GM12872 (cell line): ENCODE results near the gene HIVEP3.

Source experiments
- TF ChIP-seq, protein P1 (sequence below): IDR thresholded peaks from 3 replicates; pipeline ENCODE4 v1.5.1; 2011; ENCODE audit warnings: low read depth, mild to moderate bottlenecking, low read length, moderate library complexity; ENCODE audit not compliant: insufficient read depth

The HIVEP3 gene

GRCh38 chr1:41726292-41726691 lies 192.4 kb downstream of the HIVEP3 start:
- TF ChIP-seq, protein P1, sequence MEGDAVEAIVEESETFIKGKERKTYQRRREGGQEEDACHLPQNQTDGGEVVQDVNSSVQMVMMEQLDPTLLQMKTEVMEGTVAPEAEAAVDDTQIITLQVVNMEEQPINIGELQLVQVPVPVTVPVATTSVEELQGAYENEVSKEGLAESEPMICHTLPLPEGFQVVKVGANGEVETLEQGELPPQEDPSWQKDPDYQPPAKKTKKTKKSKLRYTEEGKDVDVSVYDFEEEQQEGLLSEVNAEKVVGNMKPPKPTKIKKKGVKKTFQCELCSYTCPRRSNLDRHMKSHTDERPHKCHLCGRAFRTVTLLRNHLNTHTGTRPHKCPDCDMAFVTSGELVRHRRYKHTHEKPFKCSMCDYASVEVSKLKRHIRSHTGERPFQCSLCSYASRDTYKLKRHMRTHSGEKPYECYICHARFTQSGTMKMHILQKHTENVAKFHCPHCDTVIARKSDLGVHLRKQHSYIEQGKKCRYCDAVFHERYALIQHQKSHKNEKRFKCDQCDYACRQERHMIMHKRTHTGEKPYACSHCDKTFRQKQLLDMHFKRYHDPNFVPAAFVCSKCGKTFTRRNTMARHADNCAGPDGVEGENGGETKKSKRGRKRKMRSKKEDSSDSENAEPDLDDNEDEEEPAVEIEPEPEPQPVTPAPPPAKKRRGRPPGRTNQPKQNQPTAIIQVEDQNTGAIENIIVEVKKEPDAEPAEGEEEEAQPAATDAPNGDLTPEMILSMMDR: no peak

DNA sequence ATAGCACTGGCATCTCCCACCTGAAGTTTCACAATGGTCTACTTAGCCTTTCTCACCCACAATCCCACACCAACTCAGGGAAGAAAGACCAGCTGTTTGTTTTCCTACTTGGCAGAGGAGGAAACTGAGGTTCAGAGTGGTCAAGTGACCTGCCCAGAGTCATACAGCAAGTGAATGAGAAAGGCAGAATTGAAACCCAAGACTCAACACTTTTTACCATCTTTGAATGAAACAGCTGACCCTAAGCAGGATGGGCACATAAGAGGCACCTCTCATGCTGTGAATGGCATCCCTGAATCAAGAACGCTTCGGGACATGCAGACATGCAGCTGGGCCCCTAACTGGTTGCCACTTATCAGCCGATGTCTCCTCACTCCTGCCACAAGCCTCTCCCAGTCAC lies 193.8 kb downstream of the HIVEP3 start:
- TF ChIP-seq, protein P1: no peak

GRCh38 chr1:41724248-41724647 lies 194.5 kb downstream of the HIVEP3 start:
- TF ChIP-seq, protein P1: no peak

- TF ChIP-seq, protein P1: no peak
Measured at GRCh38 chr1:41723786-41724185, 194.9 kb downstream of the HIVEP3 start.

- TF ChIP-seq, protein P1: no peak
Measured at GRCh38 chr1:41722184-41722583, 196.5 kb downstream of the HIVEP3 start.

DNA sequence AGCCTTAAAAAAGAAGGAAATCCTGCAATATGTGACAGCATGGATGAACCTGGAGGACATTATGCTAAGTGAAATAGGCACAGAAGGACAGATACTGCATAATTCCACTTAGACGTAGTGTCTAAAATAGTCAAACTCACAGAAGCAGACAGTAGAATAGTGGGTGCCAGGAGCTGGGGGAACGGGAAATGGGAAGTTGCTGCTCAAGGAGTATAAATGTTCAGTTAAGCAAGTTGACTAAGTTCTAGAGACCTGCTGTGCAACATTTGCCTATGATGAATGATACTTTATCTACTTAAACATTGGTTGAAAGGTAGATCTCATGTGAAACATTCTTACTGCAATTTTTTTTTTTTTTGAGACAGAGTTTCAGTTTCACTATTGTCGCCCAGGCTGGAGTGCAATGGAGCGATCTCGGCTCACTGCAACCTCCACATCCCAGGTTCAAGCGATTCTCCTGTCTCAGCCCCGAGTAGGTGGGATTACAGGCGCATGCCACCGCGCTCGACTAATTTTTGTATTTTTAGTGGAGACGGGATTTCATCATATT lies 197.8 kb downstream of the HIVEP3 start:
- TF ChIP-seq, protein P1: no peak

GRCh38 chr1:41719590-41719989 lies 199.1 kb downstream of the HIVEP3 start:
- TF ChIP-seq, protein P1: no peak

DNA sequence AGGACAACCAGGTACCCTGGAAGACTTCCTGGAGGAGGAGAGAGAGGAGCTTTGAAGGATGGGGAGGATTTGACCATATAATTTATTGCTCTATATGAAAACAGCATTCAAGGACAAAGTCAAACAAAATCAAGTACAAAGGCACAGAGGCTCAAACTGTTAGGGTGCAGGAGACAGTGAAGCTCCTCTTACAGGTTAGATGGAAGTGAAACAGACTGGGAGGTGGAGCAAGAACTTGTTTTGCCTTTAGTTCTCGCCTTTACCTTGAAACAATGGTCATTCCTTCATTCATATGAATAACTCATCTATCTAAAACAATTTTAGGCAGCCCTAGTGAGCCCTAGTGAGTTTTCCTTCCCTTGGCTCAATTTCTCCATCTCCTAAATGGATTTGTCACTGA lies 199.6 kb downstream of the HIVEP3 start:
- TF ChIP-seq, protein P1: no peak
